ENCODE data around the gene SOHLH1.

SOHLH1 gene

GRCh38 chr9:135744333-135745070 is 45.2 kb upstream of the SOHLH1 start:
- TF ChIP-seq REST (IDR thresholded peaks at IDR 0.05; ENCODE audit: insufficient read depth in 1 of 2, low read depth in 2 of 2, low read length in 2 of 2) (no peak), POLR2AphosphoS5 (IDR thresholded peaks at IDR 0.05; ENCODE audit: low read depth, low read length) (no peak), TAF1 (IDR thresholded peaks at IDR 0.05; ENCODE audit: borderline replicate concordance, insufficient read depth, low read length) (no peak), FOXP2 (optimal IDR thresholded peaks at IDR 0.05; ENCODE audit: borderline replicate concordance, extremely low read depth, extremely low read length, insufficient read depth) (no peak), SIN3A (IDR thresholded peaks at IDR 0.05; ENCODE audit: borderline replicate concordance, insufficient read depth, low read length) (no peak)

GRCh38 chr9:135743546-135744332 is 44.5 kb upstream of the SOHLH1 start:
- TF ChIP-seq REST (IDR thresholded peaks at IDR 0.05; ENCODE audit: insufficient read depth in 1 of 2, low read depth in 2 of 2, low read length in 2 of 2) (no peak), TAF1 (IDR thresholded peaks at IDR 0.05; ENCODE audit: borderline replicate concordance, insufficient read depth, low read length) (no peak), SIN3A (IDR thresholded peaks at IDR 0.05; ENCODE audit: borderline replicate concordance, insufficient read depth, low read length) (no peak), FOXP2 (optimal IDR thresholded peaks at IDR 0.05; ENCODE audit: borderline replicate concordance, extremely low read depth, extremely low read length, insufficient read depth) (no peak)

- TF ChIP-seq REST (IDR thresholded peaks at IDR 0.05; ENCODE audit: insufficient read depth in 1 of 2, low read depth in 2 of 2, low read length in 2 of 2) (no peak), FOXP2 (optimal IDR thresholded peaks at IDR 0.05; ENCODE audit: borderline replicate concordance, extremely low read depth, extremely low read length, insufficient read depth) (no peak), SIN3A (IDR thresholded peaks at IDR 0.05; ENCODE audit: borderline replicate concordance, insufficient read depth, low read length) (no peak), TAF1 (IDR thresholded peaks at IDR 0.05; ENCODE audit: borderline replicate concordance, insufficient read depth, low read length) (no peak), POLR2AphosphoS5 (IDR thresholded peaks at IDR 0.05; ENCODE audit: low read depth, low read length) (no peak)
Observed at GRCh38 chr9:135743021-135743420, 43.7 kb upstream of the SOHLH1 start.

- TF ChIP-seq POLR2AphosphoS5 (IDR thresholded peaks at IDR 0.05; ENCODE audit: low read depth, low read length) (no peak), TAF1 (IDR thresholded peaks at IDR 0.05; ENCODE audit: borderline replicate concordance, insufficient read depth, low read length) (no peak), FOXP2 (optimal IDR thresholded peaks at IDR 0.05; ENCODE audit: borderline replicate concordance, extremely low read depth, extremely low read length, insufficient read depth) (no peak), REST (IDR thresholded peaks at IDR 0.05; ENCODE audit: insufficient read depth in 1 of 2, low read depth in 2 of 2, low read length in 2 of 2) (no peak), SIN3A (IDR thresholded peaks at IDR 0.05; ENCODE audit: borderline replicate concordance, insufficient read depth, low read length) (no peak)
Observed at GRCh38 chr9:135741276-135742219, 42.3 kb upstream of the SOHLH1 start.

Measured in PFSK-1 (cell line).